ENCODE results near the gene GNRHR.

GRCh38 chr4:67719953-67720617 is 34.1 kb downstream of the GNRHR start:
- TF ChIP-seq CTCF (conservative IDR thresholded peaks at IDR 0.05; ENCODE audit: low read depth in 2 of 2) (no peak), JUNB (IDR thresholded peaks at IDR 0.05; ENCODE audit: unreplicated experiment) (no peak), ZNF114 (CRISPR knock-in tag; IDR thresholded peaks at IDR 0.05) (no peak)

Data from GM23338 (cell line).